NOMO-1 (cell line): ENCODE data around the gene DUSP9.

Experiments used
- DNase-seq, 2 experiments: peaks; one replicate each; lab custom pipeline; 2025; ENCODE audit not compliant: unreplicated experiment in 2 of 2; lab: John Stamatoyannopoulos, UW

DUSP9 gene

GRCh38 chrX:153647461-153648357 lies 706 bp downstream of the DUSP9 start:
- no peak for DNase-seq

- DNase-seq: no peak
Observed at GRCh38 chrX:153648358-153649177, 1.6 kb downstream of the DUSP9 start.

GRCh38 chrX:153649178-153649914 lies 2.3 kb downstream of the DUSP9 start:
- peak in 1 of 2 experiments; percentile 21 for DNase-seq

DNA sequence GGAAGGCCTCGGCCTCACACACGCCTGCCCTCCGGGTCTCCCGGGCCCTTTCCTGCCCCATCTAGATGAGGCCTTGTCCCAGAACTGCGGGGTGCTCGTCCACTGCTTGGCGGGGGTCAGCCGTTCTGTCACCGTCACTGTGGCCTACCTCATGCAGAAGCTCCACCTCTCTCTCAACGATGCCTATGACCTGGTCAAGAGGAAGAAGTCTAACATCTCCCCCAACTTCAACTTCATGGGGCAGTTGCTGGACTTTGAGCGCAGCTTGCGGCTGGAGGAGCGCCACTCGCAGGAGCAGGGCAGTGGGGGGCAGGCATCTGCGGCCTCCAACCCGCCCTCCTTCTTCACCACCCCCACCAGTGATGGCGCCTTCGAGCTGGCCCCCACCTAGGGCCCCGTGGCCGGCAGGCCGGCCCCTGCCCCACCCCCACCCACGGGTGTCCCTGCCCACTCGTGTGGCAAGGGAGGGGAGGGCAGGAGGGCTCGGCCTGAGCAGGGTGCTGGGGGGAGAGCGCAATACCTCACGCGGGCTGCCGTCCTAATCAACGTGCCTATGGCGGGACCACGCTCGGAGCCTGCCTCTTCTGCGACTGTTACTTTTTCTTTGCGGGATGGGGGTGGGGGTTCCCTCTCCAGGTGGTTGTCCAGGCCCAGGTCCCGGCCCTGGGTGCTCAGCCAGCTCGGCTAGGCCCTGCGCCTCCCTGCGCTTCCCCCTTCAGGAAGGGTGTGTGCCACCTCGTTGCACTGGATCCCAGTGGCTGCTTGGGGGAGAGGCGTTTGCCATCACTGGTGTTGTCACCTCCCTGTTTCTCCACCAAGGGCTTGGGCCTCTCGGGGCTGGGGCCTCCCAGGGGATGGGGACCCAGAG lies 3.1 kb downstream of the DUSP9 start:
- no peak for DNase-seq

DNA sequence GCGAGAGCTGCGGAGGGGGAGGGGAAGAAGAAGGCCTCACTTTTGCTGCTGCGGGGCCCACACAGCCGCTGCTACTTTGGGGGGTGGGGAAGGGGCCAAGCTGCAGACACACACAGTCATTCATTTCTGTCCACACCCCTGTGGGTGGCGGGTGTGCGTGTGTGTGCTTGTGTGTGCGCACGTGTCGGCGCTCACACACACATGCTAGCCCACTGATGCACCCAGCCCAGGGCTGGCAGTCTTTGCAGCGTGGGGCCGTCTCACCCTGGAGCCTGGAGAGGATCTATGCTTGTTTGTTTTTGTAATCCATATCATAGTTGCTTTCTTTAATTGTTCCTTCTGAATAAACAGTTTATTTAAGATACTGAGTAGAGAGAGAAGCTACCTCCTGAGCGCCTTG lies 4.0 kb downstream of the DUSP9 start:
- DNase-seq: no peak

DNA sequence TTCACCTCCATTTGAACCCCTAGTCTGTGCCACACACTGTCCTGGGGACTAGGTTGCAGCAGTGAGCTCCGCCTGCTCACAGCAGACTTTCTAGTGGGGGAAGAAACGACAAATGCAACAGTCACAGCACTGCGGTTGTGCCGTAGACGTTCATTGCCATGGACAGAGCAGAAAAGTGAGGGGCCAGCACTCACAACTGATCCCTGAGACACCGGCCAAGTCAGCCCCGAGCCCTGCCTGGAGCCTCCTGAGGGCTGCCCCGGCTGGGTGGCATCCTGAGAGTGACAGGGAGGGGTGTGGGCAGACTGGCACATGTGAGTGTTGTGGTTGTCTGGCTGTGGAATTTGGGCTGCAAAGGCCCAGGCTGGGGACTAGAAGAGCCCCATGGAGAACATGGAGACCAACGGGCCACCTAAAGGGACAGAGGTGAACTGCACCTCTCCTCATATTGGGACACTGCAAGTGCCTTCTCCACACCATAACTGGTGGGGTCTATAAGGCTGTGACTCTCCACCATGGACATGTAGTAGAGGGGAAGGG lies 4.6 kb downstream of the DUSP9 start:
- DNase-seq: no peak

GRCh38 chrX:153653556-153653955 lies 6.6 kb downstream of the DUSP9 start:
- no peak for DNase-seq

DNA sequence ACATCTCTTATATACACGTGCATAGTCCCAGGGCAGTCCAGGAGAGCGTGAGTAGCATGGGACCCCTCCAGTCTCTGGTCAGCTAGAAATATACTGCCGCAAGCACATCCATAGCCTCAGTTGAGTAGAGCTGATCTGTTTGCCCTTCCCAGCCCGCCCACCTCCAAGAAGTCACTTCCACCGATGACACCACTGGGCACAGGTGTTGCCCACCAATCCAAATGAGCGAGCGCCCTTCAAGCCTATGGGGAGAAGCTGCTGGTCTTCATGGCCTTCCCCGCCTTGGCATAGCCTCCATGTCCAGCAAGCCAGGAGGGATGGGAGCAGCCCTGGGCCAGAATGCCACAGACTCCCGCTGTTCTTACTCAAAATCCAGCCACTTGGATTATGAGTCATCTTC lies 10.2 kb downstream of the DUSP9 start:
- DNase-seq: no peak

- no peak for DNase-seq
Observed at GRCh38 chrX:153659268-153659667, 12.3 kb downstream of the DUSP9 start.

- no peak for DNase-seq
Observed at GRCh38 chrX:153662266-153662665, 15.3 kb downstream of the DUSP9 start.

- no peak for DNase-seq
Observed at GRCh38 chrX:153665726-153666306, 18.8 kb downstream of the DUSP9 start.

- no peak for DNase-seq
Observed at GRCh38 chrX:153667281-153667955, 20.4 kb downstream of the DUSP9 start.

DNA sequence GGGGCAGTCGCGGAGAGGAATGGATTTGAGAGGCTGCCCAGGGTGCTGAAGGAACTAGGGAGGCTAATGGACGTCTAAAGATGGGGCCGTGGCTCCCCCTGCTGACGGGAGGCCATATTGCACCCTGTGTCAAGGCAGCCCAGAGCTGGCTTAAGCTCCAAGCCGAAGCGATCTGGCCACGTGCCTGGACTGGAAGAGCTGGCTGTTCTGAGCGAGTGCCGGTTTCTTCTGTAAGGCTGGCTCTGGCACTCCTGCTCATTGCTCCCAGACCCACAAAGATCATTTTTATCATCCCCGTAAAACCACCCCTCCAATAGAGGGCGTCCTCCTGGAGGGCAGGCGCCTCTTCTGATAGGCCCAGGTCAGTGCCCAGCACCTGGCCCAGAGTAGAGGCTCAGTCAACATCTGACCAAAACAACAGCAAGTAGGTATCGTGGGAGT lies 21.0 kb downstream of the DUSP9 start:
- peak; percentile 47 to 63 for DNase-seq

DNA sequence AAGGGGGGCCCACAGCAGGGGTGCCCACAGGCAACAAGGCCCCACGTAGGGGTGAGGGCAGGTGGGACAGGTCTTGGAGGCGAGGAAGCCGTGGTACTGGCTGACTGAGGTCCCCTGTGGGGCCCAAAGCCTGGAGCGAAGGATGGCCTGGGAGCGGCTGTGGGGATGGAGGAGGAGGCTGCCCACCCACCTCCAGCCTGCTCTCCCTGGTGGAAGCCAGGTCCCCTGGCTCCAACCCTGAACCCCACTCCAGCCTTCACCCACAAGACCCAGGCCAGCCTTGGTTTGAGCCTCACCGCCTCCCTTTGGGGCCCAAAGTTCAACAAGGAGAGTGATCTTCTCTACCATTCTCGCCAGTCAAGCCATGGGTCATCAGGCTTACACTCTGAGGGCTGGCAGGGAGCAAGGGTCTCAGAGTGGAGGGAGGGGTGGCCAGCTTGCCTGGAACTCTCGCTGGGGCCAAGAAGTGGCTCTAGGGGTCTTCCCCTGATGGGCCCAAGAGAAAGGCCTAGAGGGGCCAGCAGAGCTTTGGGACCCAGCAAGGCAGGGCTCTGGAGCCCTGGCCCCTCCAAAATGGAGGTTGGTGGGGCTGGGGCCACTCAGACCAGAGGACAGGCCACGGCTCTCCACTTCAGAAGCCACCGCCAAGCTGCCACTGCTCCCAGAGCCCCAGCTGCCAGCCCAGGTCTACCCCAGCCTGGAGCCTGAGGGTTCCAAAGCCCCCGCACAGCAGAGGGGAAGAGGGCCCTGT lies 21.6 kb downstream of the DUSP9 start:
- DNase-seq: no peak

- DNase-seq: no peak
Observed at GRCh38 chrX:153669174-153669890, 22.3 kb downstream of the DUSP9 start.

GRCh38 chrX:153669901-153670731 lies 23.1 kb downstream of the DUSP9 start:
- no peak for DNase-seq
